NCI-H187 treated with DMSO at 0.1 percent for 48 hours (cell line): ENCODE measurements around the gene WDR27.
A peak's percentile ranks its signal among the peaks of the same experiment; 100 is the strongest.
"Not testable (repeated sequence)": the region's sequence is repeated elsewhere in the genome, so short reads cannot be mapped to it uniquely, and the experiment has no call there.

Source experiments
- DNase-seq: peaks from one replicate; lab custom pipeline; 2025; lab: John Stamatoyannopoulos, UW

Gene WDR27

DNA sequence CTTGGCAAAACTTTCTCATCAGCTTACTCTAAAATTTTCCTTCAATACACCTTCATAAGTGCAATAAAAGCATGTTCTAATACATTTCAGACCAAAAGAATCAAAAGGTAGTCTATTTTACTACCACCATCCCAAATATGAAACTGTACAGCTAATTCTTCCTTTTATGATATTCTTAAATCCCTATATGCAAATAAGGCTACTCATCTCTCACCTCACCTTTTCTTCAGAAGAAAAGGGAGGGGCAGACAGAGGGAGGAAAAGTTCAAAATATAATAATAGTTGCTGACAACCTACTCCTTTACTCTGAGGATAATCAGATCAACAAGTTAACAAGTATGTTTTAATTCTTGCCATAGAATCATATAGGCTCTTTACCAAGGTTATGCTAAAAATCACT lies 7.5 kb upstream of the WDR27 start:
- DNase-seq: no peak

DNA sequence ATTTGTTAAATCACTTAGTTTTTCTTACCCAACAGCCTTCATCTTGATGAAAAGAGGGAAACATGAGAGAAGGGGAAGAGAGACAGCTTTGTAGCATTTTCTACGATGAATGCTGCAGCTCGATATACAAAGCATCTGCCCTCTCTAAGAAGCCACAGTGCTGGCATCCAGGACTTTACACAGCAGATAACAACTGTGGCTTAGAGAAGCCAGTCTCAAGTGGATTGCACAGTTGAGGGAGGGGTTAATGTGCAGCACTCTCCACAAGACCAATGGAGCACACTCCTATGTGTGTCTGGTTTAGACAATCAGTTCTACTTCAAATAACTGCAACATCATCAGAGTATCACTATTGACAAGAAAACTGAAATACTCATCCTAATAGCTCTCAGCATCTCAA lies 5.9 kb upstream of the WDR27 start:
- no peak for DNase-seq

DNA sequence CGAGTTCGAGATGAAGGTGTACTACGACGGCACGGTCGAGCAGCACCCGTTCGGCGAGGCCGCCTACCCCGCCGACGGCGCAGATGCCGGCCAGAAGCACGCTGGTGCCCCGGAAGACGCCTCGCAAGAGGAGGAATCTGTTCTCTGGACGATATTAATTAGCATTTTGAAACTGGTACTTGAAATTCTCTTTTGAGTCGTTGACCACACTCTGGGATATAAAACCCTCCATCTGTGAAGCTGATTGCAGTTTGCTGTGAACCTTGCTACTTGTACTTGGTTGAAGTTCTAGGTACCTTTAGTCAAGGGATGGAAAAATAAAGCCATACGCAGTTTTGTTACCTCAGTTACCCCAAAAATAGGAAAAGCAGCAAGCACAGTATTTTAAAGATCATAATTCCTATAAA lies 1.0 kb upstream of the WDR27 start:
- no peak for DNase-seq

DNA sequence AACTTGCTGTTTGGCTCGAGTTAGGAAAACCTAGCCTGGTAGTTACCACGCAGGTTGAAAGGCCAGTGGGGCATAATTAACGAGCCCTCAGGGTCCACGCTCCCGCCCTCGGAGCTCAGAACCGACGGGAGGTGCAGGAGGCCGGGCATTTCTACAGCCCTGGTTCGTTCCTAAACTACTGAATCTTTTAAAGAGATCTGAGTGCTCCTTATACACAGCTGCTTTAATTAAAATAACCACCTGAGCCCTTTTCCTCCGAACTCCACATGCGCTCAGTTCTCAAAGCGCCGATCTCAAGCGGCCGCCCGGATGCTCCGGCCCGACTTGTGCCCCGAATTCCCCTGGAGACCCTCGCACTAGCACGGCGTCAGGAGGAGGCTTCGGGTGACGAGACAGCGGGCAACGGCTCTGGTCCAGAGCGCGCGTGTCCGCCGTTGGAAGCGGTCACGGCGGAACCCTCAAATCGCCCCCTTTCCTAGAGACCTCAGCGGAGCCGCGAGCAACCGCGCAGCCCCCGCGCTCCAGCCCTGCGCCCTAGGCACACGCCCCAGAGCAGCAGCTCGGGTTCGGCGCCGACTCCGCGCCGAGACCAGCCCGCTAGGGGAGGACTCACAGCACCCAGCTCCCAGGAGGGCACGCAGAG lies 397 bp downstream of the WDR27 start:
- no peak for DNase-seq

DNA sequence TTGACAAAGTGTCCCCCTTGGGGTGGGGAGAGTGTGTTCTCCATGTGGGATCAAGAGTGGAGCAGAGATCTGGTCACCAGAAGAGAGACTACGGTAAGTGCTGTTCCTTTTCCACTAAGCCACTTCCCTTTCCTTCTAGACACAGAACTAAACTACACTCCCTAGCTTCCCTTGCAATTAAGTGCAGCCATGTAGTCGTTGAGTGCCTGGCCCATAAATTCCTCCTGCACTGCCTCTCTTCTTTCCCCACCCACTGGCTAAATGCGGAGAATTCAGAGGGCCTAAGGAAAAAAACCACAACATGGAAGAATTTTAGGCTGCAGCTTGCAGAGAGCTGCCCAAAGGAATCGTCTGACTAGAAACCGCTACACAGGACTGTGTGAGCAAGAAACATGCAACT lies 1.5 kb downstream of the WDR27 start:
- DNase-seq: no peak

DNA sequence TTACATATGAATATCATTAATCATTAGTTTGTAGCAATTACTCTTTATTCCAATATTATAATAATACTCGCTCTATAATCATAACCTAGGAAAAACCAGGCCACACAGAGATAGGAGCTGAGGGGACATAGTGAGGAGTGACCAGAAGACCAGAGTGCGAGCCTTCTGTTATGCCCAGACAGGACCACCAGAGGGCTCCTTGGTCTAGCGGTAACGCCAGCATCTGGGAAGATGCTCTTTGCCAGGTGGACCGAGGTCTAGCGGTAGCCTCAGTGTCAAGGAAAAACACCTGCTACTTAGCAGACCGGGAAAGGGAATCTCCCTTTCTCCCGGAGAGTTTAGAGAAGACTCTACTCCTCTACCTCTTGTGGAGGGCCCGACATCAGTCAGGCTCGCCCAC lies 4.7 kb downstream of the WDR27 start:
- not testable (repeated sequence) for DNase-seq

DNA sequence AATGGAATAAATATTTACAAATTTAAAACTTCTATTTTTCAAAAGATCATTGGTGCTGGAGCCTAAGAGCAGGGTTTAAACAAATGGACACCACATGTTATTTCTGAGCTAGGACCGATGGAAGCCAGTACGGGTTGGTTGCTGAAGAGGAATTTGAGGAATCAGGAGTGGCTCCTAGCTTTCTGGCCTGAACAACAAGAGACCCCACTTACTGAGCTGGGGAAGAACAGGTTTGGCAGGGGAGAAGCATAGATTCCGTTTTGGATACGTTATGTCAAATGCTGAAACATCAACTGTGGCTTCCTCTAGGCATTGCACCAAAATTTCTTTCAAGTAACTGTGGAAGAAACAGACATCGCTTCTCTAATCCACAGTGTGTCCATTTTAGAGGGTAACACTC lies 6.7 kb downstream of the WDR27 start:
- no peak for DNase-seq

DNA sequence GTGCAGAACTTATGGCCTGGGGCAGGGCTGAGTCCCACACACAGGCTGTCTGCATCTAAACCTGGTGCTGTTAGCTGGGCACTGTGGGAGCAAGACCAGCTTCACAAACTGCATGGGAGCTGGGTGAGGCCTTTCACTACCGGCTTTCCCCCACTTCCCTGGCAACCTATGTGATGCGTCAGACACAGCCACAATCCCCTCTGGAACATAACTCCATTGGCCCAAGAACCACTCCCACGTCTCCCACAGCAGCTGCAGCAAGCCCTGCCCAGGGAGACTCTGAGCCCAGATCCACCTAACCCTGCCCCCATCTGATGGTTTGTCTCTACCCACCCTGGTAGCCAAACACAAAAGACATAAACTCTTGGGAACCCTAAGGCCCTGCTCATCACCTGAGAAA lies 9.3 kb downstream of the WDR27 start:
- DNase-seq: no peak

DNA sequence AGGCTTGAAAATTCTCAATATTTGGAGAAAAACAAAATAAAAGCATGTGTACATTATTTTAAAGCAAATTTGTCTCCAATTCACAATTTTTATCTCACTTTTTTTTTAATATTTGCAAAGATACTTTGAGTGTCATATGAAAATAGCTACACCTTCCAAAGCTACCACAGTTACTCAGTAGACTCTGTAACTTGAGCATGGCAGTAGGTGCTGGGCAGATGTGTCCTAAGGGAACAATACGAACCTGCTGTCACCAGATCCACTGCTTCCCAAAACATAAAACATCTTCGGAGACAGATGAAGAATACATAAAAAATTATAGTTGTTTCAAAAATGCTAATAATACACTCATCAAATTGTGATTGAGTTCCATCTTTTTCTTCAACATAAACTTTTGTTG lies 10.6 kb downstream of the WDR27 start:
- DNase-seq: no peak

DNA sequence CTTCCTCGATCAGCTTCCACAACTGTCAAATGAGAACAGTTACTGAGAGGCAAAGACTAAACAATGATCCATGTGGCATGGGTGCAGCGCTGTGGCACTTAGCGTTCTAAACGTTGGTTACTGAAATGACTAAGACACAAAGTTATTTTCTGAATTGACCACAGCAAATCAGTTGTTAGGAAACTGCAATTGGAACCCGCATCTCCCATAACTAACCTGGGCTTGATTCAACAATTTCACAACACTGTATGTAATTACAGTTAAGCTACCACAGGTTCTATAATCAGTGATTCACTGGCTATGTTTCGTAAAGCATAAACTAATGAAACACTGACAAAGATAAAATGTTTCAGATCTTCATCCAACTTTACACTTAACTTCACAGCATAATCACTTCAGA lies 12.5 kb downstream of the WDR27 start:
- no peak for DNase-seq

DNA sequence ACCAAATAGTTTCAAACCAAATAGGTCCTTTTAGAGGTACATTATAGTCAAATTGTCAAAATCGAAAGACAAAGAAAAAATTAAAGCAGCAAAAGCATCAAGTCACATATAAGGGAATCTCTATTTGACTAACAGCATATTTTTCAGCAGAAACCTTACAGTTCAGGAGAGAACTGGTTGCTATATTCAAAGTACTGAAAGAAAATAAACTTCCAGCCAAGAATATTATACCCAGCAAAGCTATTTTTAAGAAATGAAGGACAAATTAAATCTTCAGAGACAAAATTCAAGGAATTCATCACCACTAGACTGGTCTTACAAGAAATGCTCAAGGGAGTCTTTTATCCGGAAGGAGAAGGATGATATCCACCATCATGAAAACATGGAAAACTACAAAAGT lies 16.0 kb downstream of the WDR27 start:
- DNase-seq: no peak

DNA sequence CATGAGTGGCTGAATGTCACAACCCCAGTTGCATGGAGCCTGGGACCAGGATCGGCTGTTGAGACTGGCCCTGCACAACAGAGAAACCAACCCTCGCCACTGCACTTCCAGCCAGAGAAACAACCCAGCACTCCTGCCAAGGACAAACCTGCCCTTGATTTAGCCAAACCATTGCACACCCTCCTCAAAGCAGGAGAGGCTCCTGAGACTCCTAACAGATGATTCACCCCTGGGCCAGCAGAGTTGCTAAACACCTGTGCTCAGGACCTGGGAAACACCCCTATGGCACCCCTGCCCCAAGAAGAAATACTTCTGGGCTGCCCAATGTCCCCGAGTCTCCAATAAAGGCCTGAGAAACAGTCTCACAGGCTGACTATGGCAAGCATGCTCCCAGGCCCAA lies 17.8 kb downstream of the WDR27 start:
- DNase-seq: no peak

DNA sequence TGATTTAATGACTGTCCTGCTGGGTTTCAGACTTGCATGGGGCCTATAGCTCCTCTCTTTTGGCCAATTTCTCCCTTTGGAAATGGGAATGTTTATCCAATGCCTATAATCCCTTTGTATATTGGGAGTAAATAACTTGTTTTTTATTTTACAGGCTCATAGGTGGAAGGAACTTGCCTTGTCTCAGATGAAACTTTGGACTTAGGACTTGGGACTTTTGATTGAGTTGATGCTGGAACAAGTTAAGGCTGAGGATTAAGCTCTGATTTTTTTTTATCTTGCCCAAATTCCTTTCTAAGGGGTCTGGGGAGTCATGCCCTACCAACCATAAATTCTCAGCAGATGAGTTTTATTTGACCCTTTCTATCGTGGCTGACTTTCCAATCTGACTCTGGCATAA lies 23.5 kb downstream of the WDR27 start:
- no peak for DNase-seq

DNA sequence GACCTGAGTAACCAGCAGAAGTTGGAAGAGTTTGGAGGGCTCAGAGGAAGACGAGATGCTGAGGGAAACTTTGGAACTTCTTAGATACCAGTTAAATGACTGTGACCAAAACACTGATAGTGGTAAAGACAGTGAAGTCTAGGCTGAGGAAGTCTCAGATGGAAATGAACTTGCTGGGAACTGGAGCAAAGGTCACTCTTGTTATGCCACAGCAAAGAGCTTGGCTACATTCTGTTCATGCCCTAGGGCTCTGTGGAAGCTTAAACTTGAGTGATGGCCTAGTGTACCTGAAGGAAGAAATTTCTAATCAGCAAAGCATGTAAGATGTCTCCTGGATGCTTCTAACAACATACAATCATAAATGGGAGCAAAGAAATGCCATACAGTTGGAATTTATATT lies 24.7 kb downstream of the WDR27 start:
- DNase-seq: no peak

DNA sequence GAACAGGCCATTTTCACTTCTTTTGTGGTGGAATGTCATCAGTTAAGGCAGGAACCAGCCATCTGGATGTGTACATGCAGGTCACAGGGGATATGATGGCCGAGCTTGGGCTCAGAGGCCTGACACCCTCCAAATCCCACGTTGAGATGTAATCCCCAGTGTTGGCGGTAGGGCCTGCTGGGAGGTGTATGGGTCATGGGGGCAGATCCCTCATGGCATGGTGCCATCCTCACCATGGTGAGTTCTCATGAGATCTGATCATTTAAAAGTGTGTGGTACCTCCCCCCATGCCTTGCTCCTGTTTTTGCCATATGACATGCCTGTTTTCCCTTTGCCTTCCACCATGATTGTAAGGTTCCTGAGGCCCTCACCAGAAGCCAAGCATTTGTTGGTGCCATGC lies 26.8 kb downstream of the WDR27 start:
- no peak for DNase-seq

DNA sequence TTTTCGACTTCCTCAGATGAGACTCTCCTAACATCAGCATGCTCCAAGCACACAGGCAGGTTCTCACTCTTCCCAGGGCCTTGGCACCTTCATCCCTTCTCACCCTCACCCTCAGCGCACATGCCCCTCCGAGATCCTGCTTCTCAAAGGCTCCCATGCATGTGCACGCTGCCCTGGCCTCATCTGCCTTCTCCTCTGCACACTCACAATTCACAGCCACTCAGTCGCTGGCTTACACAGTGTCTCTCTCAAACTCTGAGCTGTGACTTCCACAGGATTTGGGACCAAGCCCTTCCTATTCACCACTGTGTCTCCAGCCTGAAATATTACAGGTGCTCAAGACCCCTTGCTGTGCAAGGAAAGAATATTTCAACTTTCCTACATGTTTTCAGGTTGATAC lies 30.3 kb downstream of the WDR27 start:
- no peak for DNase-seq

DNA sequence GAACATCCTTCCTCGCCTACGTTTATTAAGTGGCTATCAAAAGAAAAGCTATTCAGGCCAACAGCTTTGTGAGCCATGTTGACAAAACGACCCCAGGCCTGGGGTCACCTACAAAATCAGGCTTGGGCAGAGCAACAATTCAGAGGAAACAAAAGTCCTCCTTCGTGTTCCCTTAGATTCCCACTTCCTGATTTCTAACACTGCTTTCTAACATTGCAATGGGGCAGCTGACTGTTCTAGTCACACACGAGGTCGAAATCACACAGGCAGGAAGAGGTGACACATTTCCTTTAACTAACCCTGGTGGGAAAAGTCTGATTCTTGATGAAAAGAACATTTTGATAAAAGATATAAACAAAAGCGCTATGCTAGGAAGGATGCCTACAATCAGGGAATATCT lies 31.9 kb downstream of the WDR27 start:
- no peak for DNase-seq

DNA sequence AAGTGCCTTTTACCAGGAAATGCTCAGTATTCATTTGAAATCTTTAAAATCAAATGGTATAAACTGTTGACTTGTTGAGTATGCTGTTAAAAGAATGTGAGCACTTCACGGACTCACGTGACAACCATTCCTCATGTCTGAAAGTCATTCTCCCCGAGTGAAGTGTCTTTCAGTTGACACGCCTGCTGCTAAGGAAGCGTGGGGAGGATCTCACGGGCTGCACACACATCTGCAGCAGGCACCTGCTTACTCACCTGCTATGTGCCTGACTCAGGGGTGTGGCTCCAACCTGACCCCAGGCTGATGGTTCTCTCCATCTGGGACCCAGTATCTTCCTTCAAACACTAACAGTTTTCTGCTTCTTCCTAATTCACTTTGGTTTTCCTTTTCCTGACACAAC lies 32.7 kb downstream of the WDR27 start:
- peak; percentile 38 for DNase-seq

DNA sequence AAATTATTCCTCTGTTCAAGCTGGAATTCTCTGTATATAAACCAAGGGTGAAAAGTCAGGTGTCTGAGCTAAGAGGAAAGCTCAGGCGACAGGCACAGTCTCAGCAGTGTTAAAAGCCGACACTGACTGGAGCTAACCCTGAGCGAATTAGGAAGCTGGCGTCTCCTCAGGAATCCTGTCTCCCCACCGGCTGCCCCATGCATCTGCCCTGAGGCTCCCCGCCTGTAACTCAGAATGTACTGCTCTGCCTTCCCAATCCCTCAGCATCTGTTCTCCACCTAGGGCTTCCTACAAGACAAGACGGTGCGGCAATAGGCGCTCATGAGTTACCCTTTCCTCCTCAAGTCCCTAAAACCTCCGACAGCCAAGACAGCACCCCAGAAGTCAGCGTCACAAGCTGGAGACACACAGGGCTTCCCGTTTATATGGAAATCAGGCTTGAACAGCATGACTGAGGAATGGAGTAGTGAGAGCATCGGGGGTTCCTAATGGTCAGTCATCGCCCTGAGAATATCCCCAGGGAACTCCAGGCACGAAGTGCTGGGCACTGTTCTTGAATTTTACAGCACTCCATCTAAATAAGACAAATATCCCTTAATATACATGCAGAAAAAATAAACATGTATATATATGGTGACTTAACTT lies 33.5 kb downstream of the WDR27 start:
- no peak for DNase-seq

DNA sequence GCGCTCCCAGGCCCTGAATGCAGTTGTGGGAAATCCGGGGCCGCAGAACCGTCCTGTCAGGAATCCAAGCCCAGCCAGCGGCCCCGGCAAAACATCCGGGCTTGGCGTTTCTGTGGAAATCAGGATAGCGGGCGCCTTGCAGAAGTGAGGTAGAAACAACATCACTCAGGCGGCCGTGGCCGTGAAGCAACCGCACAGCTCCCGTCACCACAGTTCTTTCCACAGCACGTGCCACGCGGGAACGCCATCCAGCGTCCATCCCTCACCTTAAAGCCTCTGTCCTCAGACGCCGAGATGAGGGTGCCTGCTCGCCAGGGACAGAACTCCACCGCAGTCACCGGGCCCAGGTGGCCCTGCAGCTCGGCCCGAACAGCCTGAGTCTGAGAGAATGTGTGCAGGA lies 34.1 kb downstream of the WDR27 start:
- no peak for DNase-seq

DNA sequence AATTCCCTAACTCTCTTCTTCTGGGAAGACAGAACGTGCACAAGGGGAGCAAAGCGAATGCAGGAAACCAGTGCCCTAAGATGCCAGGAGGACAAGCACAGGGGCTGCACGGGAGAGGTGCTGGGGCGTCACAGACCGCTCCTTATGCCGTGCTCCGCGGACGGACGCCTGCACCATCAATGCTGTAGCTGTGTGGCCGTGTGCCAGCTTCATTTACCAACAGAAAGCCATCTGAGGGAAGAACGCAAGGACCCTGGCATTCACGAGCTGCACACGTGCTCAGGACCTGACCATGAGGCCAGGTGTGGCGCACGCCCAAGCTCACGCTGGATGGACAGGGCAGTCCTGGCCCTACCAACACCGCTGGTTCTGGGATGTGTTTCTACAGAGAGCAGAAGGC lies 35.4 kb downstream of the WDR27 start:
- DNase-seq: no peak

DNA sequence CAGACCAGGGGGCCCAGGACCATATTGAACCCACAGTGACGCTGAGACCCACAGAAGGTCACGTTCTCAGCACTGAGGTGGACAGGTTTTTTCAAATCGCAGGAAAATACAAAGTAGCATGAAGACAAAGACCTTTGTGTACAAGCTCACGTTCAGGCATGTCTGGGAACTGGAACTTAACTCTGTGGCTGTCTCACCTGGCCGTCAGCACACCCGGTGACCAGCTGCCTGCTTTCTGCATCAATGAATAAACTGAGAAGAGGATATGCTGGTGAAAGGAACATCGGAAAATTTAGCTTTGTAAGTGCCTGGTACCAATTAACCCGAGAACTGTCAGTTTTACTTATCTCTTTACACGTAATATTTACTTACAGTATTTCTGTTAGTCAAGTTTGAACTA lies 36.5 kb downstream of the WDR27 start:
- DNase-seq: peak; percentile 62

DNA sequence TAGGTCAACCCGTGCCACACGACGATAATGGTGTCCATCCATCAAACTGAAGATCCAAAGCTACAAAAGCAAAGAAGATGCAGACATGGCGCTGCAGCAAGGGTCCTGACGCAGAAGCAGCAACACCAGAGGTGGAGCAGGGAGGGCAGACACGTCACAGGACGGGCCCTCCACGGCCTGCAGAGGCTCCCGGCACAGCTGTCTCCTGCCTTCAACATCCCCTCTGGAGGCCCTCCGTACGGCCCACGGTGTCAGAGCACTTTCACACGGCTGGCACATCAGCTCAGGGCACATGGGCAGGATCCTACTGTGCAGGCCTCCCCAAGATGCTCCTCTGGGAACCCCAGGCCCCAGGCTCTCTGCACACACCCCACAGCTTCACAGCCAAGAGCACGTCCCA lies 37.6 kb downstream of the WDR27 start:
- no peak for DNase-seq

DNA sequence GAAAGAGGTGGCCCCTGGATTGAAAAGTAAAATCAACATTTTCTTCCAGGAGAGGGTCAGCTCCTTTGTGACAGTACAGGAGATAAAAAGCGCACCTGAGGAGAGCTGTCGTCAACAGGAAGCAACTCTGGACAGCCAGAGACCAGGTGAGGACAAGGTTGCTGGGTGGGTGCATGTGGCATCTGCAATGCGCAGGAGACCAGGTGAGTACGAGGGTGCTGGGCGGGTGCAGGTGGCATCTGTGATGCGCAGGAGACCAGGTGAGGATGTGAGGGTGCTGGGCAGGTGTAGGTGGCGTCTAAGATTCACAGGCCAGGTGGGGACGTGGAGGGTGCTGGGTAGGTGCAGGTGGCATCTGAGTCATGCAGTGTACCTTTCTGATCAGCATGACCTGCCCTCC lies 38.4 kb downstream of the WDR27 start:
- no peak for DNase-seq

DNA sequence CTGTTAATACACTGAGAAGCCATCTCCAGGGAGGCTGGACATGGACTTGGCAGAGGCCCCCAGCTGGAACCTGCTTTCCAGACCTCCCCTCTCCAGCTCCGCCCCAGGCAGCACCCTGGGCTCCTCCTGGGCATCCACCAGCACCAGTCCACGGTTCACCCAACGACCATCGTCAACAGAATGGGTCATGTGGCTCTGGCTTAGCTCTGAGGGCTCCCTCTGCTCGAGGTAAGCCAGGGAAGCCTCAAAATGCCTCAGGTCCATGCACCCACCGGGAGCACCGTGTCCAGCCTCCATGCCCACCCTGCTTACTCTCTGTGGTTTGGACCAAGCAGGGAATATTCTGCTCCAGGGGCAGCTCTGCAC lies 40.5 kb downstream of the WDR27 start:
- no peak for DNase-seq
